Measurements from ENCODE around the gene CRYL1.

DNA sequence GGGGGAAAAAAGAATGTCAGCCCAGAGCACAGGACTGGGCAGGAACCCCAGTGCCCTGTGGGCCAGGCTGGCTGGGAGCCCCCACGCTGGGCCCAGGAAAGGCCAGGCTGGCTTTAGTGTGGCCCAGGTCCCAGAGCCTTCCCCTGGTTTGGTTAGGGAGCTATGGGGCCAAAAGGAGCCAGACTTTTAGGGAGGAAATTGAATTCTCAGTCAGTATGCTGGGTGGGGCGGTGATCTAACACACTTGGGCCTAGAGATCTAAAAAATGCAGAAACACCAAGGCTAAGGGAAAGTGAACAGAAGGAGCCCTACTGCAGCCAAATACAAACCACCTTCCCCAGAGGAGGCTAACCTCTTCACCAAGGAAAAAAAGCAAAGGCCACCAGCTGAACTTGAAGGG lies 137.5 kb downstream of the CRYL1 start:
- TF ChIP-seq GTF2I (CRISPR knock-in tag; conservative IDR thresholded peaks at IDR 0.05) (no peak), SP1 (CRISPR knock-in tag; conservative IDR thresholded peaks at IDR 0.05) (no peak), TEAD4 (CRISPR knock-in tag; IDR thresholded peaks at IDR 0.05) (no peak), ZBTB21 (CRISPR knock-in tag; IDR thresholded peaks at IDR 0.05; ENCODE audit: borderline replicate concordance) (no peak), CREM (CRISPR knock-in tag; IDR thresholded peaks at IDR 0.05) (no peak)
- TF ChIP-seq, protein P1, sequence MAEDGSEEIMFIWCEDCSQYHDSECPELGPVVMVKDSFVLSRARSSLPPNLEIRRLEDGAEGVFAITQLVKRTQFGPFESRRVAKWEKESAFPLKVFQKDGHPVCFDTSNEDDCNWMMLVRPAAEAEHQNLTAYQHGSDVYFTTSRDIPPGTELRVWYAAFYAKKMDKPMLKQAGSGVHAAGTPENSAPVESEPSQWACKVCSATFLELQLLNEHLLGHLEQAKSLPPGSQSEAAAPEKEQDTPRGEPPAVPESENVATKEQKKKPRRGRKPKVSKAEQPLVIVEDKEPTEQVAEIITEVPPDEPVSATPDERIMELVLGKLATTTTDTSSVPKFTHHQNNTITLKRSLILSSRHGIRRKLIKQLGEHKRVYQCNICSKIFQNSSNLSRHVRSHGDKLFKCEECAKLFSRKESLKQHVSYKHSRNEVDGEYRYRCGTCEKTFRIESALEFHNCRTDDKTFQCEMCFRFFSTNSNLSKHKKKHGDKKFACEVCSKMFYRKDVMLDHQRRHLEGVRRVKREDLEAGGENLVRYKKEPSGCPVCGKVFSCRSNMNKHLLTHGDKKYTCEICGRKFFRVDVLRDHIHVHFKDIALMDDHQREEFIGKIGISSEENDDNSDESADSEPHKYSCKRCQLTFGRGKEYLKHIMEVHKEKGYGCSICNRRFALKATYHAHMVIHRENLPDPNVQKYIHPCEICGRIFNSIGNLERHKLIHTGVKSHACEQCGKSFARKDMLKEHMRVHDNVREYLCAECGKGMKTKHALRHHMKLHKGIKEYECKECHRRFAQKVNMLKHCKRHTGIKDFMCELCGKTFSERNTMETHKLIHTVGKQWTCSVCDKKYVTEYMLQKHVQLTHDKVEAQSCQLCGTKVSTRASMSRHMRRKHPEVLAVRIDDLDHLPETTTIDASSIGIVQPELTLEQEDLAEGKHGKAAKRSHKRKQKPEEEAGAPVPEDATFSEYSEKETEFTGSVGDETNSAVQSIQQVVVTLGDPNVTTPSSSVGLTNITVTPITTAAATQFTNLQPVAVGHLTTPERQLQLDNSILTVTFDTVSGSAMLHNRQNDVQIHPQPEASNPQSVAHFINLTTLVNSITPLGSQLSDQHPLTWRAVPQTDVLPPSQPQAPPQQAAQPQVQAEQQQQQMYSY (CRISPR knock-in tag; IDR thresholded peaks at IDR 0.05): no peak
- TF ChIP-seq, protein P2, sequence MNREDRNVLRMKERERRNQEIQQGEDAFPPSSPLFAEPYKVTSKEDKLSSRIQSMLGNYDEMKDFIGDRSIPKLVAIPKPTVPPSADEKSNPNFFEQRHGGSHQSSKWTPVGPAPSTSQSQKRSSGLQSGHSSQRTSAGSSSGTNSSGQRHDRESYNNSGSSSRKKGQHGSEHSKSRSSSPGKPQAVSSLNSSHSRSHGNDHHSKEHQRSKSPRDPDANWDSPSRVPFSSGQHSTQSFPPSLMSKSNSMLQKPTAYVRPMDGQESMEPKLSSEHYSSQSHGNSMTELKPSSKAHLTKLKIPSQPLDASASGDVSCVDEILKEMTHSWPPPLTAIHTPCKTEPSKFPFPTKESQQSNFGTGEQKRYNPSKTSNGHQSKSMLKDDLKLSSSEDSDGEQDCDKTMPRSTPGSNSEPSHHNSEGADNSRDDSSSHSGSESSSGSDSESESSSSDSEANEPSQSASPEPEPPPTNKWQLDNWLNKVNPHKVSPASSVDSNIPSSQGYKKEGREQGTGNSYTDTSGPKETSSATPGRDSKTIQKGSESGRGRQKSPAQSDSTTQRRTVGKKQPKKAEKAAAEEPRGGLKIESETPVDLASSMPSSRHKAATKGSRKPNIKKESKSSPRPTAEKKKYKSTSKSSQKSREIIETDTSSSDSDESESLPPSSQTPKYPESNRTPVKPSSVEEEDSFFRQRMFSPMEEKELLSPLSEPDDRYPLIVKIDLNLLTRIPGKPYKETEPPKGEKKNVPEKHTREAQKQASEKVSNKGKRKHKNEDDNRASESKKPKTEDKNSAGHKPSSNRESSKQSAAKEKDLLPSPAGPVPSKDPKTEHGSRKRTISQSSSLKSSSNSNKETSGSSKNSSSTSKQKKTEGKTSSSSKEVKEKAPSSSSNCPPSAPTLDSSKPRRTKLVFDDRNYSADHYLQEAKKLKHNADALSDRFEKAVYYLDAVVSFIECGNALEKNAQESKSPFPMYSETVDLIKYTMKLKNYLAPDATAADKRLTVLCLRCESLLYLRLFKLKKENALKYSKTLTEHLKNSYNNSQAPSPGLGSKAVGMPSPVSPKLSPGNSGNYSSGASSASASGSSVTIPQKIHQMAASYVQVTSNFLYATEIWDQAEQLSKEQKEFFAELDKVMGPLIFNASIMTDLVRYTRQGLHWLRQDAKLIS (CRISPR knock-in tag; IDR thresholded peaks at IDR 0.05; ENCODE audit: borderline replicate concordance): no peak
- TF ChIP-seq, protein P3, sequence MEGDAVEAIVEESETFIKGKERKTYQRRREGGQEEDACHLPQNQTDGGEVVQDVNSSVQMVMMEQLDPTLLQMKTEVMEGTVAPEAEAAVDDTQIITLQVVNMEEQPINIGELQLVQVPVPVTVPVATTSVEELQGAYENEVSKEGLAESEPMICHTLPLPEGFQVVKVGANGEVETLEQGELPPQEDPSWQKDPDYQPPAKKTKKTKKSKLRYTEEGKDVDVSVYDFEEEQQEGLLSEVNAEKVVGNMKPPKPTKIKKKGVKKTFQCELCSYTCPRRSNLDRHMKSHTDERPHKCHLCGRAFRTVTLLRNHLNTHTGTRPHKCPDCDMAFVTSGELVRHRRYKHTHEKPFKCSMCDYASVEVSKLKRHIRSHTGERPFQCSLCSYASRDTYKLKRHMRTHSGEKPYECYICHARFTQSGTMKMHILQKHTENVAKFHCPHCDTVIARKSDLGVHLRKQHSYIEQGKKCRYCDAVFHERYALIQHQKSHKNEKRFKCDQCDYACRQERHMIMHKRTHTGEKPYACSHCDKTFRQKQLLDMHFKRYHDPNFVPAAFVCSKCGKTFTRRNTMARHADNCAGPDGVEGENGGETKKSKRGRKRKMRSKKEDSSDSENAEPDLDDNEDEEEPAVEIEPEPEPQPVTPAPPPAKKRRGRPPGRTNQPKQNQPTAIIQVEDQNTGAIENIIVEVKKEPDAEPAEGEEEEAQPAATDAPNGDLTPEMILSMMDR (IDR thresholded peaks at IDR 0.05): no peak
- TF ChIP-seq, protein P4, sequence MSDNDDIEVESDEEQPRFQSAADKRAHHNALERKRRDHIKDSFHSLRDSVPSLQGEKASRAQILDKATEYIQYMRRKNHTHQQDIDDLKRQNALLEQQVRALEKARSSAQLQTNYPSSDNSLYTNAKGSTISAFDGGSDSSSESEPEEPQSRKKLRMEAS (CRISPR knock-in tag; IDR thresholded peaks at IDR 0.05): no peak
- TF ChIP-seq, protein P5, sequence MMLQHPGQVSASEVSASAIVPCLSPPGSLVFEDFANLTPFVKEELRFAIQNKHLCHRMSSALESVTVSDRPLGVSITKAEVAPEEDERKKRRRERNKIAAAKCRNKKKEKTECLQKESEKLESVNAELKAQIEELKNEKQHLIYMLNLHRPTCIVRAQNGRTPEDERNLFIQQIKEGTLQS (CRISPR knock-in tag; conservative IDR thresholded peaks at IDR 0.05): no peak

Data from WTC11 (cell line).